Right atrium auricular region (tissue), 2 donors: ENCODE data around the gene TIAL1. TPM values are rescaled to one million over a fixed set of nuclear protein-coding genes. Genes with fewer than 3 reads are reported as not detected.

Experiments
- DNase-seq: peaks from one replicate; pipeline ENCODE4 v3.0.0-alpha.2; 2019; ENCODE audit warnings: low spot score
- H3K27ac ChIP-seq, 2 donors: fragments of 200-600 bp; sonication (generic); 1 replicate in 1 of 2; 2 replicates in 1 of 2; pipeline ENCODE4 v1.5.1; 2016 to 2019
- H3K27me3 ChIP-seq, 2 donors: fragments of 200-600 bp; sonication (generic); one replicate each; pipeline versions ENCODE4 v1.5.1 to v1.6.0; 2017 to 2019
- H3K36me3 ChIP-seq: fragments of 200-600 bp; sonication (generic); one replicate; pipeline ENCODE4 v1.5.1; 2016
- H3K4me1 ChIP-seq, 2 donors: fragments of 200-600 bp; sonication (generic); one replicate each; pipeline versions ENCODE4 v1.5.1 to v1.6.0; 2017 to 2019
- H3K4me3 ChIP-seq, 2 donors: fragments of 200-600 bp; sonication (generic); 1 replicate in 1 of 2; 2 replicates in 1 of 2; pipeline ENCODE4 v1.5.1; 2017 to 2019; ENCODE audit warnings: mild to moderate bottlenecking in 1 of 2, moderate library complexity in 1 of 2
- H3K9me3 ChIP-seq, 2 donors: fragments of 200-600 bp; sonication (generic); one replicate each; pipeline ENCODE4 v1.5.1; 2019
- total RNA-seq, 2 donors: library from RNA; depleted of rRNA; stranded (reverse); fragments of >200 nt; gene quantifications; one replicate each; pipeline ENCODE4 v1.1.0, GENCODE V29; 2016
- TF ChIP-seq, protein P1 (sequence below), 2 donors: fragments of 200-600 bp; sonication (generic); IDR thresholded peaks; one replicate each; pipeline ENCODE4 v1.5.1; 2019; ENCODE audit warnings: antibody characterized with exemption in 2 of 2

The TIAL1 gene
- total RNA-seq, 2 donors from 2014 or later, result 32.5 to 39.2 TPM

DNA sequence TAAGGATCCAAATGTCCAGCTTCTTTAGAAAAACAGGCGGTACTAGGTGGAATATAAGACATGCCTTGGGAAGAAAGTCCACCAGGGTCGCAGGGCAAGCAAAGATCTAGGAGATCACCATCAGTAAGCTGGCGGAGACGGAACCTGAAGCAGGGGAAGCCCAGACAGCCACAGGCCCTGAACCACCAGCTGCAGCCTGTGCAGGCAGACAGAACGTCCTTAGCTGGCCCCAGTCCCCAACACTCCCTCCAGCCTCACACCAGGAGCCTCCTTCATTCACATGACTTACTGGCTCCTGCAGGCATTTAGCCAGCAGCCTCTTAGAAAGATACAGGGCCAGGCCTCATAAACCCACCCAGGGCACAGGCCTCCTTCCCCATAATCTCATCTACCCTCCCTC, 71.6 kb downstream of the TIAL1 start:
- TF ChIP-seq, protein P1, sequence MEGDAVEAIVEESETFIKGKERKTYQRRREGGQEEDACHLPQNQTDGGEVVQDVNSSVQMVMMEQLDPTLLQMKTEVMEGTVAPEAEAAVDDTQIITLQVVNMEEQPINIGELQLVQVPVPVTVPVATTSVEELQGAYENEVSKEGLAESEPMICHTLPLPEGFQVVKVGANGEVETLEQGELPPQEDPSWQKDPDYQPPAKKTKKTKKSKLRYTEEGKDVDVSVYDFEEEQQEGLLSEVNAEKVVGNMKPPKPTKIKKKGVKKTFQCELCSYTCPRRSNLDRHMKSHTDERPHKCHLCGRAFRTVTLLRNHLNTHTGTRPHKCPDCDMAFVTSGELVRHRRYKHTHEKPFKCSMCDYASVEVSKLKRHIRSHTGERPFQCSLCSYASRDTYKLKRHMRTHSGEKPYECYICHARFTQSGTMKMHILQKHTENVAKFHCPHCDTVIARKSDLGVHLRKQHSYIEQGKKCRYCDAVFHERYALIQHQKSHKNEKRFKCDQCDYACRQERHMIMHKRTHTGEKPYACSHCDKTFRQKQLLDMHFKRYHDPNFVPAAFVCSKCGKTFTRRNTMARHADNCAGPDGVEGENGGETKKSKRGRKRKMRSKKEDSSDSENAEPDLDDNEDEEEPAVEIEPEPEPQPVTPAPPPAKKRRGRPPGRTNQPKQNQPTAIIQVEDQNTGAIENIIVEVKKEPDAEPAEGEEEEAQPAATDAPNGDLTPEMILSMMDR (IDR thresholded peaks at IDR 0.05), result no peak
- no peaks in the 10 kb centered on the region for H3K4me1 ChIP-seq
- no peak overlapping the region for H3K27ac ChIP-seq
- no peaks in the 10 kb centered on the region for H3K27me3 ChIP-seq
- no peak for DNase-seq
- no peaks in the 10 kb centered on the region for H3K36me3 ChIP-seq
- H3K4me3 ChIP-seq, result no peak overlapping the region
- H3K9me3 ChIP-seq, result no peaks in the 10 kb centered on the region

DNA sequence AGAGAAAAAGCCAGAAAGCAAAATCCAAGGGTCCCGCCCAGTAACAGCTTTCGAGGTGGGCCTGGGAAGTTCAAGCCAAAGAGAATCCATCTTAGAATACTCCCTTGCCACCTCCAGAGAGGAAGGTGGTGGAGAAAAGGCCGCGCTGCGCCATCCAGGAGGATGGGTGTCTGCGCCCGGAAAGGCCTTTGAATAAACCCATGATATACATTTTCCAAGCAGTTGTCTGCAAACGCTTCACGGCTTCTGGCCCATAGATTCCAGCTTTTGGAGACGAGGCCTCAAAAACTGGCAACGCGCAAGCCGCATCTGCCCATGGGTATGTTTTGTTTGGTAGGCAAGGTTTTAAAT, 72.1 kb downstream of the TIAL1 start:
- no peaks in the 10 kb centered on the region for H3K9me3 ChIP-seq

DNA sequence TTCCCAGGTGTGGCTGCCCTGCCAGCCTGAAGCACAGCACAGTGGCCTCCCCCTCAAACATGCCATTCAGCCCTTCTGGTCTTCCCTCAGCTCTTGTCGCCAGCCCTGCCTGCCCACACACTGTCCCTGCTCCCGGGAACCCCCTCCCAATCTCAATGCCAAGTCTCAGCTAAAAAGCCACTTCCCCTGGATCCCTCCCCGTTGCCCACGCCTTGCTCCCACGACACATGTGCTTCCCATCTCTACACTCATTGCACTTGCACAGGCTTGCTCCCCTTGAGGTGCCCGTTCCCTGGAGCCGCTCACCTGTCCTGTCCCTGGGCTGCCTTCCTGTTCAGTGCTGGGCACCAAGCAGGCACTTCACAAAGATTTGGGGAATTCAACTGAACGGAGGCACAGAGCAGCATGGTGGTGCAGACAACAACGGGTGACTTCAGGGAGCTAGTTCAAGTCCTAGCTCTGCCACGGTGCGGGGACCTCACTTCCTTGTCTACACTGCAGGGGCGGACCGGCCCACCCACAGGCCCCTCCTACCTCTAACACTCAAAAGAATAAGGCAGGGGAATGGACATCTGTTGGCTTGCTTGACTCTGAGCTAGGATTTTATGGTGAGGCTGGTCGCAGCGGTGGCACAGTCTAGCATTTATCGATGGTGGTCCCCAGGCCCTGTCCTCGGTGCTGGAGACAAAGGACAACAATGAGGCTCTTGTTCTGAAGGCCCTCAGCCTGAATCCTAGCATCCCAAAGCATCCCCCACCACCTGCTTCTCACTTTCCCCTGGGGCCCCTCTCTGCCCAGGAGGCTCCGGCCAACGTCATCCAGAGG, 72.7 kb downstream of the TIAL1 start:
- no peak overlapping the region for H3K27ac ChIP-seq
- no peaks in the 10 kb centered on the region for H3K36me3 ChIP-seq
- no peaks in the 10 kb centered on the region for H3K4me1 ChIP-seq
- no peaks in the 10 kb centered on the region for H3K27me3 ChIP-seq
- no peak overlapping the region for H3K4me3 ChIP-seq
- DNase-seq, result no peak
- no peaks in the 10 kb centered on the region for H3K9me3 ChIP-seq
- TF ChIP-seq, protein P1 (IDR thresholded peaks at IDR 0.05), result no peak

More for the DNA sequence above, 72.1 kb downstream of the TIAL1 start:
- TF ChIP-seq, protein P1 (IDR thresholded peaks at IDR 0.05), result no peak
- no peak for DNase-seq
- no peak overlapping the region for H3K27ac ChIP-seq
- no peaks in the 10 kb centered on the region for H3K36me3 ChIP-seq
- H3K27me3 ChIP-seq, result no peaks in the 10 kb centered on the region
- no peaks in the 10 kb centered on the region for H3K4me1 ChIP-seq
- H3K4me3 ChIP-seq, result no peak overlapping the region

Other genes with a start within 250 kb of the TIAL1 start
- 10 to 100 TPM in 1 of 2 donors, 1 to 10 TPM in 1; 7.8 to 10.8 TPM for gene RGS10, start 54.2 kb downstream of the TIAL1 start, total RNA-seq
- gene BAG3, start 54.4 kb upstream of the TIAL1 start, total RNA-seq, result 100 to 1,000 TPM; 126 to 152 TPM
- 1 to 10 TPM; 3.9 to 6.2 TPM for gene INPP5F, start 129.1 kb upstream of the TIAL1 start, total RNA-seq